Activated T-helper 17 cell treated with anti-CD3 and anti-CD28 coated beads, Interleukin-2, amount 50 U/mL, for 72 hours (primary cell): ENCODE measurements around the gene LCN15. TPM values are rescaled to one million over a fixed set of nuclear protein-coding genes. Genes with fewer than 3 reads are reported as not detected.
A peak's percentile ranks its signal among the peaks of the same experiment; 100 is the strongest.
"Not testable (repeated sequence)": the region's sequence is repeated elsewhere in the genome, so short reads cannot be mapped to it uniquely, and the experiment has no call there.

Experiments used
- ATAC-seq: fragments of 150-1000 bp; cut with Tn5 transposase; replicated peaks from 2 replicates; pipeline ENCODE4 v1.10.0; 2021; ENCODE audit warnings: mild to moderate bottlenecking, moderate library complexity
- H3K27ac Mint-ChIP-seq: one replicate; pipeline ENCODE4 v1.8.0; 2022; ENCODE audit warnings: mixed read lengths
- H3K27me3 Mint-ChIP-seq: one replicate; pipeline ENCODE4 v1.8.0; 2022; ENCODE audit warnings: mixed read lengths
- H3K36me3 Mint-ChIP-seq: one replicate; pipeline ENCODE4 v1.8.0; 2022; ENCODE audit warnings: low read depth, mild to moderate bottlenecking, mixed read lengths
- H3K4me1 Mint-ChIP-seq: one replicate; pipeline ENCODE4 v1.8.0; 2022; ENCODE audit warnings: mixed read lengths
- H3K4me3 Mint-ChIP-seq: one replicate; pipeline ENCODE4 v1.8.0; 2022; ENCODE audit warnings: mild to moderate bottlenecking, mixed read lengths
- H3K9me3 Mint-ChIP-seq: one replicate; pipeline ENCODE4 v1.8.0; 2022; ENCODE audit warnings: mixed read lengths
- total RNA-seq, 2 donors: library from RNA; stranded (reverse); gene quantifications; one replicate each; pipeline ENCODE4 v1.2.3, GENCODE V29; 2022

LCN15 gene
- not detected for total RNA-seq

GRCh38 chr9:136764301-136764891, at the start of gene LCN15:
LCN15 (minus strand) TSS chr9:136764518; CDS start chr9:136764488, 30 bp downstream.
- no peak for ATAC-seq
- no peaks in the 10 kb centered on the region for H3K9me3 Mint-ChIP-seq
- no peak within 1 kb of the TSS for H3K27ac Mint-ChIP-seq
- peaks cover 6% of the 10 kb centered on the region for H3K4me1 Mint-ChIP-seq
- no peak within 1 kb of the TSS for H3K4me3 Mint-ChIP-seq
- H3K36me3 Mint-ChIP-seq: no peaks in the 10 kb centered on the region
- peaks cover 9% of the 10 kb centered on the region for H3K27me3 Mint-ChIP-seq

GRCh38 chr9:136808806-136809158, 44.5 kb upstream of the LCN15 start:
- H3K9me3 Mint-ChIP-seq: no peaks in the 10 kb centered on the region
- H3K27ac Mint-ChIP-seq: peak overlapping the region; percentile 80
- no peaks in the 10 kb centered on the region for H3K27me3 Mint-ChIP-seq
- no peak for ATAC-seq
- peak overlapping the region; percentile 92 for H3K4me3 Mint-ChIP-seq
- peaks cover 37% of the 10 kb centered on the region for H3K36me3 Mint-ChIP-seq
- H3K4me1 Mint-ChIP-seq: peaks cover 11% of the 10 kb centered on the region

GRCh38 chr9:136808075-136808805, 43.9 kb upstream of the LCN15 start:
- ATAC-seq: peak; percentile 25
- peak overlapping the region; percentile 80 for H3K27ac Mint-ChIP-seq
- peaks cover 31% of the 10 kb centered on the region for H3K36me3 Mint-ChIP-seq
- no peaks in the 10 kb centered on the region for H3K27me3 Mint-ChIP-seq
- H3K9me3 Mint-ChIP-seq: no peaks in the 10 kb centered on the region
- H3K4me3 Mint-ChIP-seq: peak overlapping the region; percentile 92
- peaks cover 9% of the 10 kb centered on the region for H3K4me1 Mint-ChIP-seq

DNA sequence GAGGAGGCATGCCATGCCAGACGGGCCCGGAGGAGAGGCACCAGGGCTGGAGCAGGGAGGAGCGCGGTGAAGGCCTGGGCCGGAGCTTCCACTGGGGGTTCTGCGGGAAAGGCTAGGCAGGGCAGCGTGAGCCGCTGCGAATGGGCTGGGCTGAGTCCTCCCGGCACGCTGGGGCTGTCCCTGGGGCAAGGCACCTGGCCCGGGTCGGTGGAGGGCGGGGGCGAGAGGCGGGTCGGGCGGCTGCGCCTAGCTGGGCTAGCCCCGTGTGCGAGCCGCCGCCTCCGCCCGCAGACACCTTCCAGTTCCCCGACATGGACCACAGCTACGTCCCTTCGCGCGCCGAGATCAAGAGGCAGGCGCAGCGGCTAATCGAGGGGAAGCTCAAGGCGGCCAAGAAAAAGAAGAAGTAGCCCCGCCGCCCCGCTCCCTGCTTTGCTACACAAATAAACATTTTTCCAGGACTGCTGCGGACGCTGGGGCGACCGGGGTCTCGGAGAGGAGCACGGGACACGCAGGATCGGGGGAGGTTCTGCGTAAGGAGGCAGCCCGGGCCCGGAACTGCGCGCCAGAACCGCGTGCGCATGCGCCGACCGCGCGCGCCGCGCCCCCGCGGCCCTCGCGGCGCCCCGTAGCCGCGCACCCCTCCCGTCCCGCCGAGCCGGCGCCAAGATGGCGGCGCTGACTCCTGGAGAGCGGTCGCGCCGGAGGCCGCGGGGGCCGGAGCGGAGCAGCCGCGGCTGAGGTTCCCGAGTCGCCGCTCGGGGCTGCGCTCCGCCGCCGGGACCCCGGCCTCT, 43.2 kb upstream of the LCN15 start, which contains the start of gene RABL6:
Gene RABL6 (plus strand): TSS at position 668 of the 794 bp plus-strand sequence. CDS start 249 bp downstream, outside the sequence.
- peak within 1 kb of the TSS; percentile 87 for H3K27ac Mint-ChIP-seq
- H3K4me1 Mint-ChIP-seq: peaks cover 4% of the 10 kb centered on the region
- H3K27me3 Mint-ChIP-seq: no peaks in the 10 kb centered on the region
- H3K9me3 Mint-ChIP-seq: no peaks in the 10 kb centered on the region
- peaks cover 24% of the 10 kb centered on the region for H3K36me3 Mint-ChIP-seq
- peak within 1 kb of the TSS; percentile 92 for H3K4me3 Mint-ChIP-seq
- peak; percentile 92 for ATAC-seq

GRCh38 chr9:136806631-136807201, 42.4 kb upstream of the LCN15 start:
- no peak for ATAC-seq
- Mint-ChIP-seq H3K4me1 (peaks cover 4% of the 10 kb centered on the region), H3K9me3 (no peaks in the 10 kb centered on the region), H3K27ac (peak overlapping the region; percentile 87), H3K4me3 (peak overlapping the region; percentile 81), H3K36me3 (peaks cover 23% of the 10 kb centered on the region), H3K27me3 (no peaks in the 10 kb centered on the region)

- Mint-ChIP-seq H3K9me3 (no peaks in the 10 kb centered on the region), H3K4me3 (peak overlapping the region; percentile 81), H3K4me1 (peaks cover 4% of the 10 kb centered on the region), H3K27me3 (no peaks in the 10 kb centered on the region), H3K27ac (peak overlapping the region; percentile 87), H3K36me3 (peaks cover 21% of the 10 kb centered on the region)
- ATAC-seq: no peak
Observed at GRCh38 chr9:136806067-136806466, 41.7 kb upstream of the LCN15 start.

DNA sequence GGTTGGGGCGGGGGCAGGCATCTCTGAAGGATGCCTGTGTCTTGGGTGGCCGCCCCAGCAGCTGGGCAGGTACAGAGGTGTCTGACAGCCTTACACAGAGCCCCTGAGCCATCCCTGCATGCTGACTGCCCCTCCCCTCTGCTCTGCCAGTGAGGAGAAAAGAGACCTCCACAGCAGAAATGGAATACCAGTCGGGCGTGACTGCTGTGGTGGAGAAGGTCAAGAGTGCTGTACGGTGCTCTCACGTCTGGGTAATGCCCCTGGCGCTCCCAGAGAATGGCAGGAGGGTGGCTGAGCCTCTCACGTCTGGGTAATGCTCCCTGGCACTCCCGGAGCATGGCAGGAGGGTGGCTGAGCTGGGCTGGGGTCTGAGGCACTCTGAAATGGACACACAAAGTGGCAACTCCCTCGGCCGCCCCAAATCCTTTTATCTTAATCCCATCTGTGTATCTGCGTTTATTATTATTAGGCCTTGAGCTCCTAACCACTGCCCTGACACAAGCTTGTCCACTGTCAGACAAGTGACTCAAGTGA, 41.0 kb upstream of the LCN15 start:
- no peak overlapping the region for H3K4me3 Mint-ChIP-seq
- ATAC-seq: no peak
- H3K9me3 Mint-ChIP-seq: no peaks in the 10 kb centered on the region
- no peaks in the 10 kb centered on the region for H3K27me3 Mint-ChIP-seq
- peaks cover 17% of the 10 kb centered on the region for H3K36me3 Mint-ChIP-seq
- peaks cover 4% of the 10 kb centered on the region for H3K4me1 Mint-ChIP-seq
- no peak overlapping the region for H3K27ac Mint-ChIP-seq

DNA sequence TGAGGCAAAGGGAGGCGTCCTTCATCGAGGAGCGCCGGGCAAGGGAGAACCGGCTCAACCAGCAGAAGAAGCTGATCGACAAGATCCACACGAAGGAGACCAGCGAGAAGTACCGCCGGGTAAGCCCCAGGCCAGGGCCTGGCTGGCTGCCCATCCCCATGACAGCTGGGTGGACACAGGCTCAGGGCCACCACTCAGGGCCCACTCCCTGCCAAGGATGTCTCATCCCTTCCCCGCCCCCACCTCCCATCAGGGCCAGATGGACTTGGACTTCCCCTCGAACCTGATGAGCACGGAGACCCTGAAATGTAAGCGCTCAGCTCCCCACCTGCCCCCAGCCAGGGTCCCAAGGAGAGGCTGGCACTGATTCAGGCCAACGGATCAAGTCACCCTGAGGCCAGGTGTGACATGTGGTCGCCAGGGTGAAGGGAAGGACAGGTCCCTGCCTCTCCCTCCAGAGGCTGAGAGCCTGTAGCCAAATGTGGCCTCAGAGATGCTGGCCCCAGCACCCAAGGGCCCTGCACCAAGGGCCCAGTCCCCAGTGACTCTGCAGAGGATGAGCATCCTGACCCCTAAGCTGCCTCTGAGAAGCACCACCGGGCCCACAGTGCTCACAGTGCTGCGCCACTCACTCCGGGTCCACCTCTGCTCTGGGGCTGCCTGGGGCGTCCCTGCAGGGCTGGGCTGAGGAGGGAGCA, 40.3 kb upstream of the LCN15 start:
- Mint-ChIP-seq H3K9me3 (no peaks in the 10 kb centered on the region), H3K27me3 (no peaks in the 10 kb centered on the region), H3K4me3 (no peak overlapping the region), H3K36me3 (peaks cover 11% of the 10 kb centered on the region), H3K4me1 (peaks cover 4% of the 10 kb centered on the region), H3K27ac (no peak overlapping the region)
- no peak for ATAC-seq

DNA sequence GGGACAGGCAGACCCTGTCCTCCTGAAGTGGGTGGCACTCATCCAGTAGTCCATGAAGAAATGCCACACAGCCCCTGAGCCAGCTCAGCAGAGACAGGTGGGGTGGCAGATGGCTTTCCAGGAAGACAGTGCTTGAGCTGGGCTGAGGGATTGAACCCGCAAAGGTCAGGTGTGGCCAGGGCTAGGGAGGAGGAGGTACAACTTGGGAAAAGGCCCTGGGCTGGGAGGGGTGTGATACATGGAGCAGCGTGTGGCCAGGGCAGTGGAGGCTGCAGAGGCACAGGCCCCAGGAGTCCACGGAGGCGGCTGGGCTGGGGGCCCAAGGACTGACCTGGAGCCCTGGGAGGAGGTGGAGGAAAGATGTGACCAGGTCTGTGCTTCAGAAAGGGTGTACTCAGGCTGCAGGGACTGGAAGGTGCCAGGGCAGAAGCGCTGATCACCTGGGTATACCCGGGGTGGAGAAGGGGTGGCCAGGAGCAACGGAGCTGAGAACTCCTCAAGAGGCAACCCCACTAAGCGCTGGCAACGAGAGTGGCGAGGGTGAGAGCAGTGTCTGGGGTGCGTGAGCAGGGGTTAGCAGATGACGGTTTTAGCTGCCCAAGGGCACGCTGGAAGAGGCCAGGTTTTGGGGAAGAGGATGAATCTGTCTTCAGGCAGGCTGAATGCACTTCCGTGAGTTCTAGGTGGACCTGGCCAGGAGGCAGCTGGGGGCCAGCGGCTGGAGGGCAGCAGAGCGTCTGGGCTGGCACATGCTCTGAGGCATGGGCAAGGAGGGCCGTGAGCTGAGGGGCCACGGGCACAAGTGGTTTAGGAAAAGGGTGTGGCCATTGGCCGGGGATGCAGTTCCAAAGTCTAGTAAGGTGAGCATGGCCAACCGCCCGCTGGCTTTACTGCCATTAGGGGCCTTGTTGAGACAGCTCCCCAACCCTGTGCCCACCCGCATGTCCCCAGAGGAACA, 39.5 kb upstream of the LCN15 start:
- H3K4me3 Mint-ChIP-seq: no peak overlapping the region
- H3K27ac Mint-ChIP-seq: no peak overlapping the region
- ATAC-seq: no peak
- no peaks in the 10 kb centered on the region for H3K9me3 Mint-ChIP-seq
- no peaks in the 10 kb centered on the region for H3K27me3 Mint-ChIP-seq
- peaks cover 3% of the 10 kb centered on the region for H3K36me3 Mint-ChIP-seq
- H3K4me1 Mint-ChIP-seq: peaks cover under 1% of the 10 kb centered on the region

DNA sequence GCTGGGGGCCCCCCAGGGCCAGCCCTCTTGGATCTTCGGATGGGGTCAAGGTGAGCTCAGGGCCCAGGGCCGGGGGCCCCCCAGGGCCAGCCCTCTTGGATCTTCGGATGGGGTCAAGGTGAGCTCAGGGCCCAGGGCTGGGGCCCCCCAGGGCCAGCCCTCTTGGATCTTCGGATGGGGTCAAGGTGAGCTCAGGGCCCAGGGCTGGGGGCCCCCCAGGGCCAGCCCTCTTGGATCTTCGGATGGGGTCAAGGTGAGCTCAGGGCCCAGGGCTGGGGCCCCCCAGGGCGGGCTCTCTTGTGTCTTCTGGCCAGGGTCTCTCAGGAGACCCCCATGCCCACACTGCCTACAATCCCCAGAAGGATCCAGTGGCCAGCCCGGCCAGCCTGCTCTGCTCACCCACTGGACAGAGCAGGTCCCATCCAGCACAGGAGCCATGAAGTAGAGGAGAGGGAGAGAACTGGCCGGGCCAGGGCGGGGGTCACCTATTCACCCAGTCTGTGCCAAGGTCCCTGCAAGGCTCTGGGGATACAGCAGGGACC, 38.8 kb upstream of the LCN15 start:
- H3K4me1 Mint-ChIP-seq, H3K9me3 Mint-ChIP-seq, H3K27ac Mint-ChIP-seq, H3K27me3 Mint-ChIP-seq, ATAC-seq, H3K36me3 Mint-ChIP-seq, H3K4me3 Mint-ChIP-seq: not testable (repeated sequence)

DNA sequence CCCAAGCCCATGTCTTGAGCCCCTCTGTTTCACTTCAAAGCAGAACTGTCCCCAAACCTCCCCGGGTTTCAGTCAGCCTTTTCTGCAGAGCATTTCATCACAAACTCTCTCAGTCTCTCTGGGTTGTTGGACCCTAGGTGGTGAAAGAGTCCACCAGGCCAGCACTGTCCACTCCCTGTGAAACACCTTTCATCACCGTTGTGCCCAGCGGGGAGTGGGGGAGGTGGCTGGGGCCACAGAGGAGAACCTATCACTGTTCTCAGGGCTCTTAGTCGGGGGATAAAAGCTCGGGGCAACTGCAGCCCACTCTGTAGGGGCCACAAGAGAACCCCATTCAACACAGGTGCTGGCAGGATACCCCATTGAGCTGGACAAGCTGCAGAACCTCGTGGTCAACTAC, 38.0 kb upstream of the LCN15 start:
- no peaks in the 10 kb centered on the region for H3K36me3 Mint-ChIP-seq
- no peak overlapping the region for H3K27ac Mint-ChIP-seq
- no peaks in the 10 kb centered on the region for H3K4me1 Mint-ChIP-seq
- ATAC-seq: no peak
- H3K4me3 Mint-ChIP-seq: no peak overlapping the region
- no peaks in the 10 kb centered on the region for H3K27me3 Mint-ChIP-seq
- no peaks in the 10 kb centered on the region for H3K9me3 Mint-ChIP-seq

GRCh38 chr9:136799854-136800657, 35.7 kb upstream of the LCN15 start:
- Mint-ChIP-seq H3K27me3 (no peaks in the 10 kb centered on the region), H3K27ac (no peak overlapping the region), H3K36me3 (no peaks in the 10 kb centered on the region), H3K9me3 (no peaks in the 10 kb centered on the region), H3K4me1 (no peaks in the 10 kb centered on the region), H3K4me3 (peak overlapping the region; percentile 61)
- peak; percentile 84 for ATAC-seq
